ENCODE data around the gene LAMA2. TPM values are rescaled to one million over a fixed set of nuclear protein-coding genes. Genes with fewer than 3 reads are reported as not detected.

LAMA2 gene
- total RNA-seq, 1 experiment from 2014 or later, result 0.02 TPM

- Histone ChIP-seq H3K9me3 (no peaks in the 10 kb centered on the region), H3K36me3 (ENCODE audit: control insufficient read depth, insufficient read depth, low read length) (no peaks in the 10 kb centered on the region), H3K4me1 (no peaks in the 10 kb centered on the region), H3K4me3 (ENCODE audit: low read depth, low read length) (no peak overlapping the region), H3K27me3 (replicated peaks; ENCODE audit: control insufficient read depth, insufficient read depth, low read length) (no peaks in the 10 kb centered on the region)
- Mint-ChIP-seq H3K36me3 (ENCODE audit: insufficient read depth, unreplicated experiment) (no peaks in the 10 kb centered on the region), H3K9me3 (ENCODE audit: unreplicated experiment) (no peaks in the 10 kb centered on the region), H3K4me1 (ENCODE audit: low read depth, unreplicated experiment) (no peaks in the 10 kb centered on the region), H3K27ac (ENCODE audit: unreplicated experiment) (no peak overlapping the region), H3K27me3 (ENCODE audit: insufficient read depth, unreplicated experiment) (no peaks in the 10 kb centered on the region), H3K4me3 (ENCODE audit: unreplicated experiment) (no peak overlapping the region)
- TF ChIP-seq, protein P1, sequence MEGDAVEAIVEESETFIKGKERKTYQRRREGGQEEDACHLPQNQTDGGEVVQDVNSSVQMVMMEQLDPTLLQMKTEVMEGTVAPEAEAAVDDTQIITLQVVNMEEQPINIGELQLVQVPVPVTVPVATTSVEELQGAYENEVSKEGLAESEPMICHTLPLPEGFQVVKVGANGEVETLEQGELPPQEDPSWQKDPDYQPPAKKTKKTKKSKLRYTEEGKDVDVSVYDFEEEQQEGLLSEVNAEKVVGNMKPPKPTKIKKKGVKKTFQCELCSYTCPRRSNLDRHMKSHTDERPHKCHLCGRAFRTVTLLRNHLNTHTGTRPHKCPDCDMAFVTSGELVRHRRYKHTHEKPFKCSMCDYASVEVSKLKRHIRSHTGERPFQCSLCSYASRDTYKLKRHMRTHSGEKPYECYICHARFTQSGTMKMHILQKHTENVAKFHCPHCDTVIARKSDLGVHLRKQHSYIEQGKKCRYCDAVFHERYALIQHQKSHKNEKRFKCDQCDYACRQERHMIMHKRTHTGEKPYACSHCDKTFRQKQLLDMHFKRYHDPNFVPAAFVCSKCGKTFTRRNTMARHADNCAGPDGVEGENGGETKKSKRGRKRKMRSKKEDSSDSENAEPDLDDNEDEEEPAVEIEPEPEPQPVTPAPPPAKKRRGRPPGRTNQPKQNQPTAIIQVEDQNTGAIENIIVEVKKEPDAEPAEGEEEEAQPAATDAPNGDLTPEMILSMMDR (IDR thresholded peaks at IDR 0.05; ENCODE audit: insufficient read depth in 1 of 2, low read depth in 1 of 2, low read length in 1 of 2, severe bottlenecking in 1 of 2, unreplicated experiment in 1 of 2), result no peak
- POLR2A ChIA-PET, result no interaction called here
- no peak for DNase-seq
- CTCF ChIA-PET, result no interaction called here
- intact Hi-C loops (cut with micrococcal nuclease; ENCODE audit: unreplicated experiment), result no loop called here
- no TSS peak for BruUV-seq (replicated peaks)
Observed at GRCh38 chr6:129393654-129394053, 510.7 kb downstream of the LAMA2 start.

DNA sequence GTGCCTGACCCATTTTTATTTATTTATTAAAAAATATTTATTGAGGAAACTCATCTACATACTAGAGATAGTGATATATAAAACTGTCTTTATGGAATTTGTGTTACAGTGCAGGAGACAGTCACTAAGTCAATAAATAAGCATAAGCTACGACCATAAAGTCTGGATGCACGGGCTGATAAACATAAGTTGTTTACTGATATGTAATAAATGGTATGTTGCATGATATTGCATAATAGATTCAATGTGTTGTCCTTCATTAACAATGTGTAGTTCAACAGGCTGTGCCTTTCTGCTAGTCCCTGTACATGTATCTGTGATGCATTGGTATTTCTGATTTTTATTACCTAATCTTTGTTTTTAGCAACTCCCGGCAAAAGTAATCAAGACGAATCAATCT is 515.8 kb downstream of the LAMA2 start:
- no peaks in the 10 kb centered on the region for H3K36me3 Mint-ChIP-seq (ENCODE audit: insufficient read depth, unreplicated experiment)

GRCh38 chr6:129402244-129402643 is 519.3 kb downstream of the LAMA2 start:
- no peaks in the 10 kb centered on the region for H3K36me3 Mint-ChIP-seq (ENCODE audit: insufficient read depth, unreplicated experiment)
- Histone ChIP-seq H3K4me1 (no peaks in the 10 kb centered on the region), H3K4me3 (ENCODE audit: low read depth, low read length) (no peak overlapping the region), H3K27me3 (replicated peaks; ENCODE audit: control insufficient read depth, insufficient read depth, low read length) (no peaks in the 10 kb centered on the region; the same call in 1 of the 2 replicates), H3K36me3 (ENCODE audit: control insufficient read depth, insufficient read depth, low read length) (no peaks in the 10 kb centered on the region), H3K9me3 (no peaks in the 10 kb centered on the region; the same call in 1 of the 2 replicates)
- no peaks in the 10 kb centered on the region for H3K9me3 Mint-ChIP-seq (ENCODE audit: unreplicated experiment)
- no peak for DNase-seq
- no peak overlapping the region for H3K4me3 Mint-ChIP-seq (ENCODE audit: unreplicated experiment)
- intact Hi-C loops (cut with micrococcal nuclease; ENCODE audit: unreplicated experiment), result no loop called here
- BruUV-seq (replicated peaks), result no TSS peak
- TF ChIP-seq, protein P1 (IDR thresholded peaks at IDR 0.05; ENCODE audit: insufficient read depth in 1 of 2, low read depth in 1 of 2, low read length in 1 of 2, severe bottlenecking in 1 of 2, unreplicated experiment in 1 of 2), result no peak
- ChIA-PET POLR2A (no interaction called here), CTCF (interaction anchor here (0.7 kb wide), 2 partner anchors 22 to 1866 kb away, joined by 3 to 6 read pairs; no protein-coding TSS in a partner anchor)
- no peak overlapping the region for H3K27ac Mint-ChIP-seq (ENCODE audit: unreplicated experiment)
- peaks cover 4% of the 10 kb centered on the region for H3K27me3 Mint-ChIP-seq (ENCODE audit: insufficient read depth, unreplicated experiment)
- H3K4me1 Mint-ChIP-seq (ENCODE audit: low read depth, unreplicated experiment), result no peaks in the 10 kb centered on the region

More for the DNA sequence above, 515.8 kb downstream of the LAMA2 start:
- TF ChIP-seq, protein P1 (IDR thresholded peaks at IDR 0.05; ENCODE audit: insufficient read depth in 1 of 2, low read depth in 1 of 2, low read length in 1 of 2, severe bottlenecking in 1 of 2, unreplicated experiment in 1 of 2), result no peak
- Histone ChIP-seq H3K4me3 (ENCODE audit: low read depth, low read length) (no peak overlapping the region), H3K4me1 (no peaks in the 10 kb centered on the region), H3K27me3 (replicated peaks; ENCODE audit: control insufficient read depth, insufficient read depth, low read length) (no peaks in the 10 kb centered on the region; the same call in 1 of the 2 replicates), H3K9me3 (no peaks in the 10 kb centered on the region), H3K36me3 (ENCODE audit: control insufficient read depth, insufficient read depth, low read length) (no peaks in the 10 kb centered on the region)
- Mint-ChIP-seq H3K4me1 (ENCODE audit: low read depth, unreplicated experiment) (no peaks in the 10 kb centered on the region), H3K9me3 (ENCODE audit: unreplicated experiment) (no peaks in the 10 kb centered on the region), H3K27me3 (ENCODE audit: insufficient read depth, unreplicated experiment) (no peaks in the 10 kb centered on the region), H3K27ac (ENCODE audit: unreplicated experiment) (no peak overlapping the region), H3K4me3 (ENCODE audit: unreplicated experiment) (no peak overlapping the region)
- intact Hi-C loops (cut with micrococcal nuclease; ENCODE audit: unreplicated experiment), result no loop called here
- CTCF ChIA-PET, result no interaction called here
- POLR2A ChIA-PET, result no interaction called here
- no TSS peak for BruUV-seq (replicated peaks)
- no peak for DNase-seq
